H1 (cell line): ENCODE results near the gene MUC5B. TPM values are rescaled to one million over a fixed set of nuclear protein-coding genes. Genes with fewer than 3 reads are reported as not detected.

Experiments
- CTCF ChIA-PET: fragments of 300-600 bp; sonication (Branson Sonifier 250); formaldehyde crosslinking; loops from one replicate; lab custom pipeline; 2021; ENCODE audit not compliant: partially characterized antibody; lab: Charles Lee
- POLR2A ChIA-PET: fragments of 300-600 bp; sonication (Branson Sonifier 250); formaldehyde crosslinking; loops from one replicate; lab custom pipeline; 2021; ENCODE audit warnings: inconsistent platforms; ENCODE audit not compliant: partially characterized antibody; lab: Charles Lee
- DNase-seq, 2 experiments: peaks; one replicate each; pipeline versions ENCODE4 v3.0.0 to v3.0.0-alpha.2; 2010 to 2022; ENCODE audit warnings: low spot score in 2 of 2, low read depth in 1 of 2, mixed read lengths in 1 of 2
- FAIRE-seq: peaks from 2 replicates; lab custom pipeline; 2011; peaks lifted over from hg19 to GRCh38; lab: Jason Lieb, UNC
- H2AFZ ChIP-seq: 2 replicates; pipeline ENCODE4 v1.8.1; 2012; ENCODE audit warnings: low read length, inconsistent platforms
- H2AK5ac ChIP-seq: 2 replicates; pipeline ENCODE4 v1.6.1; 2013; ENCODE audit warnings: low read depth, low read length
- H2BK120ac ChIP-seq: replicated peaks from 2 replicates; pipeline ENCODE3; 2013; ENCODE audit warnings: low read depth, low read length, inconsistent platforms
- H2BK12ac ChIP-seq: 2 replicates; pipeline ENCODE4 v1.6.1; 2013; ENCODE audit warnings: low read depth, low read length
- H2BK15ac ChIP-seq: 2 replicates; pipeline ENCODE4 v1.6.1; 2013; ENCODE audit warnings: low read length
- H2BK20ac ChIP-seq: 2 replicates; pipeline ENCODE4 v1.6.1; 2013; ENCODE audit warnings: low read length
- H2BK5ac ChIP-seq: 2 replicates; pipeline ENCODE4 v1.6.1; 2013; ENCODE audit warnings: low read depth, low read length
- H3K14ac ChIP-seq: 2 replicates; pipeline ENCODE4 v1.6.1; 2013; ENCODE audit warnings: inconsistent platforms; ENCODE audit not compliant: insufficient read length
- H3K18ac ChIP-seq: 2 replicates; pipeline ENCODE4 v1.6.1; 2013; ENCODE audit warnings: low read length; ENCODE audit errors: extremely low read depth
- H3K23ac ChIP-seq: 2 replicates; pipeline ENCODE4 v1.6.1; 2013; ENCODE audit warnings: inconsistent platforms; ENCODE audit not compliant: insufficient read length
- H3K23me2 ChIP-seq: 2 replicates; pipeline ENCODE4 v1.6.1; 2013; ENCODE audit warnings: low read depth, low read length
- H3K27ac ChIP-seq: 2 replicates; pipeline ENCODE4 v1.6.1; 2011; ENCODE audit warnings: low read depth, low read length, inconsistent platforms
- H3K27me3 ChIP-seq, 4 experiments: replicated peaks in 1 of 4; 1 replicate in 1 of 4; 2 replicates in 3 of 4; pipeline versions ENCODE4 v1.6.1 to v1.8.1; 2011 to 2013; ENCODE audit warnings: low read length in 3 of 4, mild to moderate bottlenecking in 3 of 4, inconsistent platforms in 2 of 4, mixed read lengths in 2 of 4, moderate library complexity in 1 of 4; ENCODE audit not compliant: control insufficient read depth in 3 of 4, insufficient read depth in 3 of 4; ENCODE audit errors: extremely low read depth in 1 of 4
- H3K36me3 ChIP-seq, 4 experiments: 2 replicates each; pipeline versions ENCODE4 v1.6.1 to v1.8.1; 2011 to 2013; ENCODE audit warnings: mild to moderate bottlenecking in 4 of 4, low read length in 3 of 4, moderate library complexity in 2 of 4, control low read depth in 1 of 4, inconsistent platforms in 1 of 4; ENCODE audit not compliant: insufficient read depth in 4 of 4, control insufficient read depth in 2 of 4
- H3K4ac ChIP-seq: replicated peaks from 2 replicates; pipeline ENCODE3; 2013; ENCODE audit warnings: low read length, low read depth, mixed read lengths, inconsistent platforms; ENCODE audit not compliant: insufficient read length
- H3K4me1 ChIP-seq, 4 experiments: replicated peaks in 1 of 4; 1 replicate in 1 of 4; 2 replicates in 3 of 4; pipeline versions ENCODE4 v1.6.1 to v1.8.1; 2011 to 2013; ENCODE audit warnings: low read length in 3 of 4, inconsistent platforms in 2 of 4, mixed read lengths in 1 of 4; ENCODE audit not compliant: insufficient read depth in 4 of 4, control insufficient read depth in 3 of 4
- H3K4me2 ChIP-seq, 2 experiments: 2 replicates each; pipeline versions ENCODE4 v1.6.1 to v1.8.1; 2011 to 2013; ENCODE audit warnings: low read depth in 2 of 2, low read length in 2 of 2, control low read depth in 1 of 2, inconsistent platforms in 1 of 2, mild to moderate bottlenecking in 1 of 2; ENCODE audit not compliant: insufficient read depth in 1 of 2
- H3K4me3 ChIP-seq, 4 experiments: fragments of 200-600, 300-600 bp in 1 of 4; sonication (generic), shearing (Covaris generic), sonication (Bioruptor Twin) in 1 of 4; 2 replicates each; pipeline versions ENCODE4 v1.5.1 to v1.8.1; 2011 to 2016; ENCODE audit warnings: low read length in 4 of 4, low read depth in 3 of 4, control low read depth in 2 of 4, inconsistent platforms in 2 of 4, mild to moderate bottlenecking in 2 of 4, mixed read lengths in 1 of 4, moderate library complexity in 1 of 4; ENCODE audit not compliant: insufficient read depth in 2 of 4; ENCODE audit errors: extremely low read depth in 1 of 4
- H3K56ac ChIP-seq: replicated peaks from 2 replicates; pipeline ENCODE3; 2013; ENCODE audit warnings: low read depth, mild to moderate bottlenecking, mixed read lengths, low read length, inconsistent platforms; ENCODE audit not compliant: insufficient read length
- H3K79me1 ChIP-seq: 2 replicates; pipeline ENCODE4 v1.6.1; 2013; ENCODE audit warnings: low read depth, low read length, control low read depth
- H3K79me2 ChIP-seq, 2 experiments: 2 replicates each; pipeline versions ENCODE4 v1.6.1 to v1.8.1; 2012 to 2013; ENCODE audit warnings: low read length in 2 of 2, mild to moderate bottlenecking in 2 of 2, inconsistent platforms in 1 of 2; ENCODE audit not compliant: insufficient read depth in 2 of 2, control insufficient read depth in 1 of 2
- H3K9ac ChIP-seq, 4 experiments: replicated peaks in 1 of 4; 1 replicate in 1 of 4; 2 replicates in 3 of 4; pipeline versions ENCODE4 v1.6.1 to v1.8.1; 2011 to 2013; ENCODE audit warnings: low read depth in 3 of 4, low read length in 3 of 4, control low read depth in 2 of 4, mild to moderate bottlenecking in 2 of 4, moderate library complexity in 2 of 4, inconsistent platforms in 1 of 4; ENCODE audit errors: extremely low read depth in 1 of 4
- H3K9me3 ChIP-seq, 2 experiments: 2 replicates each; pipeline versions ENCODE4 v1.6.1 to v1.8.1; 2012 to 2013; ENCODE audit warnings: mild to moderate bottlenecking in 2 of 2, moderate library complexity in 2 of 2, control low read depth in 1 of 2, inconsistent platforms in 1 of 2, low read depth in 1 of 2, low read length in 1 of 2, mixed read lengths in 1 of 2; ENCODE audit not compliant: insufficient read depth in 2 of 2
- H4K20me1 ChIP-seq, 2 experiments: replicated peaks in 1 of 2; 2 replicates each; pipeline versions ENCODE3 to v1.8.1; 2011 to 2013; ENCODE audit warnings: inconsistent platforms in 2 of 2, low read length in 2 of 2, mild to moderate bottlenecking in 1 of 2; ENCODE audit not compliant: insufficient read depth in 2 of 2, control insufficient read depth in 1 of 2
- H4K5ac ChIP-seq: 2 replicates; pipeline ENCODE4 v1.6.1; 2013; ENCODE audit warnings: low read length, low read depth, mixed read lengths, inconsistent platforms; ENCODE audit not compliant: insufficient read length
- H4K8ac ChIP-seq: 2 replicates; pipeline ENCODE4 v1.8.0; 2013; ENCODE audit warnings: mild to moderate bottlenecking, moderate library complexity, low read length, inconsistent platforms; ENCODE audit not compliant: insufficient read depth; ENCODE audit errors: extremely low read depth
- H4K91ac ChIP-seq: replicated peaks from 2 replicates; pipeline ENCODE3; 2013; ENCODE audit warnings: low read length, mixed read lengths, inconsistent platforms; ENCODE audit not compliant: insufficient read length
- BCL11A ChIP-seq, 2 experiments: IDR thresholded peaks; one replicate each; pipeline ENCODE4 v1.6.1; 2011; ENCODE audit warnings: low read depth in 2 of 2, low read length in 2 of 2, mild to moderate bottlenecking in 2 of 2
- CHD2 ChIP-seq: IDR thresholded peaks from 2 replicates; pipeline ENCODE4 v1.6.1; 2012; ENCODE audit warnings: low read length, improper control_type of control experiment
- HDAC6 ChIP-seq: IDR thresholded peaks from one replicate; pipeline ENCODE4 v1.7.1; 2012; ENCODE audit warnings: low read depth, mild to moderate bottlenecking, inconsistent platforms, low read length, moderate library complexity
- RNF2 ChIP-seq: fragments of 200-900, 300-1000 bp; sonication (generic); IDR thresholded peaks from 2 replicates; pipeline ENCODE4 v1.7.1; 2016; ENCODE audit warnings: borderline replicate concordance, low read depth, mild to moderate bottlenecking, antibody characterized with exemption, low read length; ENCODE audit not compliant: poor library complexity, severe bottlenecking; ENCODE audit errors: missing control alignments
- RXRA ChIP-seq: IDR thresholded peaks from 2 replicates; pipeline ENCODE4 v1.6.1; 2011; ENCODE audit warnings: low read depth, mild to moderate bottlenecking, low read length, moderate library complexity; ENCODE audit not compliant: insufficient read depth
- SIN3A ChIP-seq, 2 experiments: IDR thresholded peaks in 1 of 2; conservative IDR thresholded peaks in 1 of 2; 2 replicates each; pipeline ENCODE4 v1.6.1; 2011 to 2012; ENCODE audit warnings: low read length in 2 of 2, improper control_type of control experiment in 1 of 2, low read depth in 1 of 2, mild to moderate bottlenecking in 1 of 2
- SIRT6 ChIP-seq: IDR thresholded peaks from one replicate; pipeline ENCODE4 v1.7.1; 2012; ENCODE audit warnings: low read length, inconsistent platforms
- SRF ChIP-seq: IDR thresholded peaks from 2 replicates; pipeline ENCODE4 v1.6.1; 2011; ENCODE audit warnings: mild to moderate bottlenecking, low read depth, low read length, moderate library complexity
- TBP ChIP-seq: IDR thresholded peaks from 2 replicates; pipeline ENCODE4 v1.6.1; 2011; ENCODE audit warnings: low read depth, low read length, improper control_type of control experiment
- WGBS, 2 experiments: shearing (Covaris generic) in 1 of 2; methylation state at CpG; one replicate each; pipeline versions ENCODE4 v1.1.6 to v1.1.7; 2013 to 2015; ENCODE audit warnings: low lambda C conversion rate in 2 of 2, mixed read lengths in 2 of 2, inconsistent platforms in 1 of 2, low coverage in 1 of 2, missing lambda C conversion rate in 1 of 2; ENCODE audit not compliant: insufficient replicate concordance in 2 of 2, insufficient coverage in 1 of 2, insufficient read length in 1 of 2; ENCODE audit errors: extremely low coverage in 1 of 2, missing lambda C conversion rate in 1 of 2; 5-methylcytosine and 5-hydroxymethylcytosine counted together
- polyA plus RNA-seq, 7 experiments: library from polyadenylated mRNA; depleted of rRNA in 3 of 7; stranded (reverse) in 5 of 7; unstranded in 2 of 7; fragments of >200 nt in 5 of 7; fragments of 200-250 nt in 2 of 7; gene quantifications; 1 replicate in 5 of 7; 2 replicates in 1 of 7; 4 replicates in 1 of 7; pipeline versions ENCODE4 v1.2.1 to v1.2.3, GENCODE V29; 2011 to 2013; ENCODE audit warnings: missing spikeins in 2 of 7, mixed read lengths in 2 of 7
- total RNA-seq: library from RNA; stranded (reverse); fragmentation: NEBNext Ultra II Directional; extraction: Animal tissue kit (Norgen Biotek cat#: 25700); gene quantifications from 2 replicates; pipeline ENCODE4 v1.2.1, GENCODE V29; 2021
- TF ChIP-seq, protein P1 (sequence below), 3 experiments: IDR thresholded peaks; 1 replicate in 2 of 3; 2 replicates in 1 of 3; pipeline versions ENCODE4 v1.5.1 to v1.6.1; 2011; ENCODE audit warnings: low read length in 3 of 3, mild to moderate bottlenecking in 3 of 3, inconsistent platforms in 2 of 3, low read depth in 1 of 3, moderate library complexity in 1 of 3; ENCODE audit not compliant: insufficient read depth in 1 of 3; ENCODE audit errors: control extremely low read depth in 1 of 3

Gene MUC5B
- total and polyA plus RNA-seq, 2 of the 8 experiments (the other 6 are each of a cell fraction or from before 2014, with no cell fraction given) = 0.02 to 0.03 TPM

DNA sequence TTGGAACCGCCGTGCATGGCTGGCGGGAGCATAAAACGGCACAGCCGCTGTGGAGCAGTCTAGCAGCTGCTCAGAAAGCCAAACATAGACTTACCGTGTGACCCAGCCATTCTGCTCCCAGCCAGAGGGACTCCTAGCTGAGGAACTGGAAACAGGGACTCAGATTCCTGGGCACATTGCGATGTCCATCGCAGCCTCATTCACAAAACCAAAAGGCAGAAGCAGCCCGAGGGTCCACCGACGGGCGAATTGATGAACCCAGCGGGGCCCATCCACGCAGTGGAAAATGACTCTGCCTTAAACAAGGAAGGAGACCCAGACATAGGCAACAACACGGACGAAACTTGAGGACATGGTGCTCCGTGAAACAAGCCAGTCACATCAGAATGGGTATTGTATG lies 5.7 kb upstream of the MUC5B start:
- no peaks in the 10 kb centered on the region for H3K36me3 ChIP-seq
- no peaks in the 10 kb centered on the region for H3K79me1 ChIP-seq
- no peak overlapping the region for H2AFZ ChIP-seq
- H4K20me1 ChIP-seq = no peaks in the 10 kb centered on the region
- no peak overlapping the region for H2BK20ac ChIP-seq
- H3K27me3 ChIP-seq = no peaks in the 10 kb centered on the region; a peak in 1 of 7 replicates
- no peak overlapping the region for H3K56ac ChIP-seq
- H3K4me1 ChIP-seq = no peaks in the 10 kb centered on the region
- 90% methylated on average over 17 of the region's 17 CpGs; no CpG with 5 or more reads in 1 of the 2 experiments for WGBS, 2 experiments
- no peak overlapping the region for H3K27ac ChIP-seq
- no peak overlapping the region for H2BK12ac ChIP-seq
- no peak overlapping the region for H2AK5ac ChIP-seq
- no peaks in the 10 kb centered on the region for H3K79me2 ChIP-seq
- H3K18ac ChIP-seq = no peak overlapping the region
- peak in 1 of 2 experiments; percentile 19 for DNase-seq
- no peak overlapping the region for H3K23ac ChIP-seq
- ChIA-PET POLR2A (no interaction called here), CTCF (no interaction called here)
- H2BK15ac ChIP-seq = no peak overlapping the region
- TF ChIP-seq CHD2 (no peak), SRF (no peak), TBP (no peak), SIN3A (conservative IDR thresholded peaks at IDR 0.05 in 1 of 2, IDR thresholded peaks at IDR 0.05 in 1 of 2; ENCODE audit: low read depth in 1 of 2, low read length in 2 of 2) (no peak), RNF2 (no peak), BCL11A (IDR thresholded peaks at IDR 0.05; ENCODE audit: low read depth in 2 of 2, low read length in 2 of 2) (no peak), RXRA (no peak), HDAC6 (no peak), SIRT6 (no peak)
- TF ChIP-seq, protein P1, sequence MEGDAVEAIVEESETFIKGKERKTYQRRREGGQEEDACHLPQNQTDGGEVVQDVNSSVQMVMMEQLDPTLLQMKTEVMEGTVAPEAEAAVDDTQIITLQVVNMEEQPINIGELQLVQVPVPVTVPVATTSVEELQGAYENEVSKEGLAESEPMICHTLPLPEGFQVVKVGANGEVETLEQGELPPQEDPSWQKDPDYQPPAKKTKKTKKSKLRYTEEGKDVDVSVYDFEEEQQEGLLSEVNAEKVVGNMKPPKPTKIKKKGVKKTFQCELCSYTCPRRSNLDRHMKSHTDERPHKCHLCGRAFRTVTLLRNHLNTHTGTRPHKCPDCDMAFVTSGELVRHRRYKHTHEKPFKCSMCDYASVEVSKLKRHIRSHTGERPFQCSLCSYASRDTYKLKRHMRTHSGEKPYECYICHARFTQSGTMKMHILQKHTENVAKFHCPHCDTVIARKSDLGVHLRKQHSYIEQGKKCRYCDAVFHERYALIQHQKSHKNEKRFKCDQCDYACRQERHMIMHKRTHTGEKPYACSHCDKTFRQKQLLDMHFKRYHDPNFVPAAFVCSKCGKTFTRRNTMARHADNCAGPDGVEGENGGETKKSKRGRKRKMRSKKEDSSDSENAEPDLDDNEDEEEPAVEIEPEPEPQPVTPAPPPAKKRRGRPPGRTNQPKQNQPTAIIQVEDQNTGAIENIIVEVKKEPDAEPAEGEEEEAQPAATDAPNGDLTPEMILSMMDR (IDR thresholded peaks at IDR 0.05; ENCODE audit: control extremely low read depth in 1 of 3, insufficient read depth in 1 of 3, low read depth in 1 of 3, low read length in 3 of 3) = no peak
- H3K4me2 ChIP-seq = no peak overlapping the region
- no peak for FAIRE-seq
- no peak overlapping the region for H2BK5ac ChIP-seq
- H3K4ac ChIP-seq = no peak overlapping the region
- H4K5ac ChIP-seq = no peak overlapping the region
- H3K23me2 ChIP-seq = no peaks in the 10 kb centered on the region
- no peak overlapping the region for H4K8ac ChIP-seq
- H3K9me3 ChIP-seq = peaks cover 0 to 3% of the 10 kb centered on the region in 2 experiments; a peak in 1 of 4 replicates
- no peak overlapping the region for H4K91ac ChIP-seq
- H3K4me3 ChIP-seq = no peak overlapping the region
- H2BK120ac ChIP-seq = no peak overlapping the region
- no peak overlapping the region for H3K9ac ChIP-seq
- no peak overlapping the region for H3K14ac ChIP-seq
